ENCODE data around the gene KRT16.
"Not testable (repeated sequence)": the region's sequence is repeated elsewhere in the genome, so short reads cannot be mapped to it uniquely, and the experiment has no call there.

KRT16 gene

GRCh38 chr17:41614098-41614497 lies 1.5 kb upstream of the KRT16 start:
- in situ Hi-C loops (cut with MboI; ENCODE audit: low sequenced_read_pairs, unreplicated experiment) = no loop called here
- TF ChIP-seq CTCF (IDR thresholded peaks at IDR 0.05; ENCODE audit: borderline replicate concordance, control extremely low read depth, extremely low read depth, insufficient read depth, missing control alignments) = no peak
- DNase-seq (ENCODE audit: low spot score) = no peak

- no peak for DNase-seq (ENCODE audit: low spot score)
- no peak for TF ChIP-seq CTCF (IDR thresholded peaks at IDR 0.05; ENCODE audit: borderline replicate concordance, control extremely low read depth, extremely low read depth, insufficient read depth, missing control alignments)
- in situ Hi-C loops (cut with MboI; ENCODE audit: low sequenced_read_pairs, unreplicated experiment) = no loop called here
These were observed 913 bp upstream of the KRT16 start for GRCh38 chr17:41613277-41614082.

GRCh38 chr17:41610965-41611640 lies 1.5 kb downstream of the KRT16 start:
- no peak for DNase-seq (ENCODE audit: low spot score)
- in situ Hi-C loops (cut with MboI; ENCODE audit: low sequenced_read_pairs, unreplicated experiment) = no loop called here
- TF ChIP-seq CTCF (IDR thresholded peaks at IDR 0.05; ENCODE audit: borderline replicate concordance, control extremely low read depth, extremely low read depth, insufficient read depth, missing control alignments) = no peak

GRCh38 chr17:41610061-41610517 lies 2.5 kb downstream of the KRT16 start:
- in situ Hi-C loops (cut with MboI; ENCODE audit: low sequenced_read_pairs, unreplicated experiment); DNase-seq (ENCODE audit: low spot score): not testable (repeated sequence)

- in situ Hi-C loops (cut with MboI; ENCODE audit: low sequenced_read_pairs, unreplicated experiment); DNase-seq (ENCODE audit: low spot score): not testable (repeated sequence)
These were observed 5.6 kb downstream of the KRT16 start for GRCh38 chr17:41606930-41607329.

- in situ Hi-C loops (cut with MboI; ENCODE audit: low sequenced_read_pairs, unreplicated experiment) = no loop called here
- TF ChIP-seq CTCF (IDR thresholded peaks at IDR 0.05; ENCODE audit: borderline replicate concordance, control extremely low read depth, extremely low read depth, insufficient read depth, missing control alignments) = no peak
- DNase-seq (ENCODE audit: low spot score) = no peak
These were observed 10.0 kb downstream of the KRT16 start for GRCh38 chr17:41602524-41602923.

GRCh38 chr17:41600318-41600717 lies 12.2 kb downstream of the KRT16 start:
- TF ChIP-seq CTCF (IDR thresholded peaks at IDR 0.05; ENCODE audit: borderline replicate concordance, control extremely low read depth, extremely low read depth, insufficient read depth, missing control alignments) = no peak
- in situ Hi-C loops (cut with MboI; ENCODE audit: low sequenced_read_pairs, unreplicated experiment) = no loop called here
- DNase-seq (ENCODE audit: low spot score) = no peak

Measured in GM13976 (cell line).